T-helper 2 cell treated with Interferon-gamma antibody and Interleukin-4, amounts not matched to agents 5 μg/mL and 100 μg/mL, for 36 hours (primary cell): Measurements from ENCODE around the gene CHPF.

Experiments
- DNase-seq: peaks from one replicate; pipeline ENCODE4 v3.0.0; 2021; ENCODE audit warnings: low spot score
- H3K27ac Mint-ChIP-seq: one replicate; pipeline ENCODE4 v1.8.0; 2021; ENCODE audit warnings: mild to moderate bottlenecking, mixed read lengths
- H3K27me3 Mint-ChIP-seq: one replicate; pipeline ENCODE4 v1.8.0; 2021; ENCODE audit warnings: low read depth, mixed read lengths
- H3K36me3 Mint-ChIP-seq: one replicate; pipeline ENCODE4 v1.8.0; 2021; ENCODE audit warnings: low read depth, mixed read lengths
- H3K4me1 Mint-ChIP-seq: one replicate; pipeline ENCODE4 v1.8.0; 2021; ENCODE audit warnings: low read depth, mixed read lengths
- H3K4me3 Mint-ChIP-seq: one replicate; pipeline ENCODE4 v1.8.0; 2022; ENCODE audit warnings: mild to moderate bottlenecking, moderate library complexity, mixed read lengths
- H3K9me3 Mint-ChIP-seq: one replicate; pipeline ENCODE4 v1.8.0; 2021; ENCODE audit warnings: mixed read lengths

CHPF gene

DNA sequence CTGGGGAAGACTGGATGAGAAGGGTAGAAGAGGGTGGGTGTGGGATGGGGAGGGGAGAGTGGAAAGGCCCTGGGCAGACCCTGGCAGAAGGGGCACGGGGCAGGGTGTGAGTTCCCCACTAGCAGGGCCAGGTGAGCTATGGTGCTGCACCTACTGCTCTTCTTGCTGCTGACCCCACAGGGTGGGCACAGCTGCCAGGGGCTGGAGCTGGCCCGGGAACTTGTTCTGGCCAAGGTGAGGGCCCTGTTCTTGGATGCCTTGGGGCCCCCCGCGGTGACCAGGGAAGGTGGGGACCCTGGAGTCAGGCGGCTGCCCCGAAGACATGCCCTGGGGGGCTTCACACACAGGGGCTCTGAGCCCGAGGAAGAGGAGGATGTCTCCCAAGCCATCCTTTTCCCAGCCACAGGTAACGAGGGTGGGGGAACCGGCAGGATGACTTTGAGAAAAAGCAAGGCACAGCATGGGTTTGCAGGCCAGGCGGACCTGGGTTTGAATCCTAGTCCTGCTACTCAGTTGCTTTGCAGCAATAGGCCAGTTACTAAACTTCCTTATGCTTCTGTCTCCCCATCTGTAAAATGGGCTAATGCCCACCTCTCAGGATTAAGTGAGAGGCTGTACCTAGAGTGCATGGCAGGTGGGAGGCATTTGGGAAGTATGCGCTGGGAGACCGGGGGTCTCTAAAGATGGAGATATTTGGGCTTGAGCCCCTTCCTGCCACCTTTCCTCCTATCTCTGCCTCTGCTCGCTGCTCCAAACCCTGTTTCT is 28.8 kb upstream of the CHPF start, which contains the start of gene INHA:
INHA (plus strand) TSS at position 74 of the 765 bp plus-strand sequence; CDS start at position 139, 65 bp downstream.
- H3K27me3 Mint-ChIP-seq: peaks cover 44% of the 10 kb centered on the region
- H3K4me1 Mint-ChIP-seq: no peaks in the 10 kb centered on the region
- H3K36me3 Mint-ChIP-seq: no peaks in the 10 kb centered on the region
- DNase-seq: no peak
- no peaks in the 10 kb centered on the region for H3K9me3 Mint-ChIP-seq
- H3K4me3 Mint-ChIP-seq: no peak within 1 kb of the TSS
- H3K27ac Mint-ChIP-seq: no peak within 1 kb of the TSS

DNA sequence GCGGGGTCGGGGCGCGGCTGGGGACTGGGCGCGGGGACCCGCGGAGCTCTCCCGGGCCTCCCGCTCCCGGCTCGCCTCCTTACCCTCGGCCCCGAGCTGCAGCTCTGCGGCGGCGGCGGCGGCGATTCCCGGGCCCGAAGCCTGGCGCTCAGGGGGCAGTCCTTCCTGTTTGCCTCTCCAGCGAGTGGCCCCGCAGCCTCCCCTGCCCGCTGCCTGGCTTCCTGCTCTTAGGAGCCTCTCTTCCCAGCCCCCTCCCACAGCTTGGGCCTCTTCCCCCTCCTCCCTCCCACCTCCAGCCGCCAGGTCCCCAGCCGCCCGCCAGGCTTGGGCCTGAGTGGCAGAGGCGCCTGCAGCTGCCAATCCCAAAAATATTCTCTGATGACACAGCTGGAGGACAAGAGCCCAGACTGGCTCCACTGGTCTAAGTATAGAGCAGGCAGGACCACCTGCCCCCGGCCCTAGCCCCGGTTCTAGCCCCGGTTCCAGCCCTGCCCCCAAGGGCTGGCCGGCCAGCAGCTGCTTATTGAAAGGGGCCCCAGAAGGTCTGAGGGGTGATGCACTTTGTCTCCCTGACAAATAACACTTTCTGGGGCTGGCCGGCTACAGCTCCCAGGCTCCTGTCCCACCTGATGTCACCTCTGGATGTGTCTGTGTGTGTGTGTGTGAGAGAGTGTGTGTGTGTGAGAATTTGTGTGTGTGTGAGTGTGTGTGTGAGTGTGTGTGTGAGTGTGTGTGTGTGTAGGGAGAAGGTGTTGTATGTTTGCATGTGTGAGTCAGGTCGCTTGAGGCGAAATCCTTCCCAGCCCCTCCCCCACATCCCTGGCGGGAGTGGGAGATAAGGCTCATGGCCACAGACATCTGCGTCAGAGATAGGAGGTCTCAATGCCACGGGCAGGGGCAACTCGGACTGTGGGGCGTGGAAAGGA is 28.0 kb upstream of the CHPF start, which contains the start of gene OBSL1:
OBSL1 (minus strand) TSS at position 229 of the 926 bp plus-strand sequence. CDS start 307 bp downstream, outside the sequence.
- Mint-ChIP-seq H3K4me1 (no peaks in the 10 kb centered on the region), H3K4me3 (no peak within 1 kb of the TSS), H3K27me3 (peaks cover 42% of the 10 kb centered on the region), H3K36me3 (no peaks in the 10 kb centered on the region), H3K9me3 (no peaks in the 10 kb centered on the region), H3K27ac (no peak within 1 kb of the TSS)
- no peak for DNase-seq

DNA sequence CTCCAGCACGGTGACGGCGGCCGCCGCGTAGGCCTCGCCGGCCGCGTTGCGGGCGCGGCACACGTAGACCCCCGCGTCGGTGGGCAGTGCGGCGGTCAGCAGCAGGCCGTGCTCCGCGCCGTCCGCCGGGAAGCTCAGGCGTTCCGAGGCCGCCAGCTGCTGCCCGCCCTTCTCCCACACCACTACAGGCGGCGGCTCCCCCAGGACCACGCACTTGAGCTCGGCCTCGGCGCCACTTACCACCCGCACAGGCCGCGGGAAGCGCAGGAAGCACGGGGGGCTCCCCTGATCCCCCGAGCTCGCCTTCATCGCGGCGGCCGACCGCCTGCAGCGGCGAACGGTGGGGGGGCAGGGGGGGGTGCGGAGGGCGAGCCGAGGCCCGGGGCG is 27.3 kb upstream of the CHPF start:
- Mint-ChIP-seq H3K4me3 (no peak overlapping the region), H3K4me1 (no peaks in the 10 kb centered on the region), H3K9me3 (no peaks in the 10 kb centered on the region), H3K27ac (no peak overlapping the region), H3K27me3 (peaks cover 42% of the 10 kb centered on the region), H3K36me3 (no peaks in the 10 kb centered on the region)
- DNase-seq: no peak

DNA sequence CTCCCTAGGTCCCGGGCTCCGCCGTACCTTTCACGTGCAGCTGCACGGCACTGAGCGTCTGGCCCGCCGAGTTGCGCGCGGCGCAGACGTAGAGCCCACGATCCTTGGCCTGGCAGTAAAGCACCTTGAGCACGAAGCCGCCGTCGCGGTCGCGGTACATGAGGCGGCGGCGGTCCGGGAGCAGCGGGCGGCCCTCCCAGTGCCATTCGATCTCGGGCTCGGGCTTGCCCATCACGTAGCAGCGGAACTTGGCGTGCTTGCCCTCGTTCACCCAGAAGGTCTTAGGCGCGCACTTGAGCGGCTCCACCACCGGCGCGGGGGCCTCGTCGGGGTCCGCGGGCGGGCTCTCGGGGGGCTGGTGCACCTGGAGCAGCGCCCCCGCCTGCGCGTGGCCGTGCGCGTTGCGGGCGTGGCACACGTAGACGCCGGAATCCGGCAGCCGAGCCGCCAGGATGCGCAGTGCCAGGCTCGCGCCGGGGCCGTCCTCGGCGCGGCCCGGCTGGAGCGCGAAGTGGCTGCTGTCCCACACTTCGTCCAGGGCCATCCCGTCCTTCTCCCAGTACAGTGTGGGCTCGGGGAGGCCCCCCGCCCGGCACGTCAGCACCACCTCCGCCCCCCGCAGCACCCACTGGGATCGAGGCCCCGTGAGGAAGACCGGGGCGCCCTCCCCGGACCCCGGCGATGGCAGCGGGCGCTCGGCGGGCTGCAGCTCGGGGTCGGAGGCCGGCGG is 26.8 kb upstream of the CHPF start:
- Mint-ChIP-seq H3K4me1 (no peaks in the 10 kb centered on the region), H3K4me3 (no peak overlapping the region), H3K27ac (no peak overlapping the region), H3K36me3 (no peaks in the 10 kb centered on the region), H3K9me3 (no peaks in the 10 kb centered on the region), H3K27me3 (peaks cover 40% of the 10 kb centered on the region)
- no peak for DNase-seq

DNA sequence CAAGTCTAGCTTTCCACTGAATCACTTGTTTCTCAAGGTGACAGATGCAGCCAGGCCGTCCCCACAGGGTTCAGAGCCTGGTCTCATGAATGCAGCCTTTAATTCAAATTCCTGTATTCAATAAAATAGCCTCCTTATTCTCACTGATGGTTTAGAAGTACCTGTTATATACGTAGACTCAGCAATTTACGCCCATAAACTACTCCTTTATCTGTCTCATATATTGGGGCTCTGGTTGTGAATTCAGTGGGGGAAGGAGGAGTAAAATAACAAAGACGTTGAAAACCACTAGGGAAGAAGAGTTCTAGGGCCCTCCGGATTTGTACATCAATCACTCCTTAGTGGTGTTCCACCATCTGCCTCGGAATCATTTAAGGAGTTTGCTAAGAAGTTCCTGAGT is 26.0 kb upstream of the CHPF start:
- Mint-ChIP-seq H3K27me3 (peaks cover 38% of the 10 kb centered on the region), H3K4me3 (no peak overlapping the region), H3K27ac (no peak overlapping the region), H3K4me1 (no peaks in the 10 kb centered on the region), H3K9me3 (no peaks in the 10 kb centered on the region), H3K36me3 (no peaks in the 10 kb centered on the region)
- no peak for DNase-seq

DNA sequence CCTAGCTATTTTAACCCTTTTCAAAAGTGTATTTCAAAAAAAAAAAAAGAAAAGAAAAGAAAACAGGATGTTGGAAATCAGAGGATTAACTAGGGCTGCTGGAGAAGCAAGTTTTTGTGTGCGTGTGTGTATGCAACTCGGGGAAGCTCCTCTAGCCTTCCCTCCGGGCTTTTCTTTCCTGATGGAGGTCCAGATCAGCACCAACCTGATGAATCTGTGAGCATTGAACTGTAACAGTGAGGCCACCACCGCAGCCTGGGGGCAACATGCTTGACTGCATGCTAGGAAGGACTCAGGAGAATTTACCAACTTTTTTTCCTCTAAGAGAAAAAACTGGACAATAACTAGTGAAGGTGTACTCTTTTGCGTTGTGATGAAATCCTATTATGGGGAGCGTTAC is 25.4 kb upstream of the CHPF start:
- H3K27me3 Mint-ChIP-seq: peaks cover 38% of the 10 kb centered on the region
- H3K4me1 Mint-ChIP-seq: no peaks in the 10 kb centered on the region
- no peak overlapping the region for H3K4me3 Mint-ChIP-seq
- no peak for DNase-seq
- no peaks in the 10 kb centered on the region for H3K9me3 Mint-ChIP-seq
- H3K36me3 Mint-ChIP-seq: no peaks in the 10 kb centered on the region
- H3K27ac Mint-ChIP-seq: no peak overlapping the region

DNA sequence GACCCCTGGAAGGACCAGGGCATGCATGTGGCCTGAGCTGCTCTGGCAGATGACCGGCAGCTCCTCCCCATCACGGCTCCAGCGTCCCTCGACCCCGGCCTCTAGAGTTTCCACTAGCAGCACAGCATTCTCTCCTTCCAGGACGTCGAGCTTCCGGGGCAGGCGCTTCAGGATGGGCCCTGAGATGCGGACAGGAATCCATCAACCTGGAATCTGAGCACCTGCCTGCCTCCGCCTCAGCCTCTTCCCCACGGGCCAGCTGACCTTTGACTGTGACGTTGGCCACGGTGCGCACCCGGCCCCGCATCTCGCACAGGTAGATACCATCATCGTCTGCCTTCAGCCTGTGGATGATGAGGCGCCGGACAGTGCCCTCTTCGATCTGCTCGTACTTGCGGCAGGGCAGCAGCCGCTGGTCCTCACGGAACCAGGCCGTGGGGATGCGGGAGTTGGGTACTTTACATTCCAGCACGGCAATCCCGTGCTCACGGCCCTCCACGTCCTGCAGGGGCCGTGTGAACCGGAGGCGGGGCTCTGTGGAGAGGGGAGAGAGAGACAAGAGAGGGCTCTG is 24.3 kb upstream of the CHPF start:
- peaks cover 27% of the 10 kb centered on the region for H3K27me3 Mint-ChIP-seq
- no peaks in the 10 kb centered on the region for H3K36me3 Mint-ChIP-seq
- no peaks in the 10 kb centered on the region for H3K4me1 Mint-ChIP-seq
- no peaks in the 10 kb centered on the region for H3K9me3 Mint-ChIP-seq
- no peak overlapping the region for H3K4me3 Mint-ChIP-seq
- no peak for DNase-seq
- no peak overlapping the region for H3K27ac Mint-ChIP-seq

DNA sequence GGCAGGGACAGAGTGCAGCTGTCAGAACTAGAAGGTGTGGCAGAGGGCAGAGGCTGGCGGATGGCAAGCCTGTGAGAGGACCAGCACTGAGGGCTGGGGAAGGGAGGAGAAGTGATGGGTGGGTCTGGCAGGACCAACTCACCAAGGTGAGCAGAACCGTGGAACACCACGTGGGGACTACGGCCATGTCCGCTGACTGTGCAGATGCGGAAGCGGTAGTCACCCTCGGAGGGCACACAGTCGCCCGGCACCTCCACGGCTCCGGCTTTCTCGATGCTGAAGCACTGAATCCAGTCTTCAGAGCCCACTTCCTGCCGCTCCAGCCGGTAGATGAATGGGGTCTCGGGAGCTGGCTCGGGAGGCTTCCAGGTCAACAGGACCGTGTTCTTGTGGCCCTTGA is 23.5 kb upstream of the CHPF start:
- no peaks in the 10 kb centered on the region for H3K9me3 Mint-ChIP-seq
- no peak overlapping the region for H3K27ac Mint-ChIP-seq
- peaks cover 23% of the 10 kb centered on the region for H3K27me3 Mint-ChIP-seq

DNA sequence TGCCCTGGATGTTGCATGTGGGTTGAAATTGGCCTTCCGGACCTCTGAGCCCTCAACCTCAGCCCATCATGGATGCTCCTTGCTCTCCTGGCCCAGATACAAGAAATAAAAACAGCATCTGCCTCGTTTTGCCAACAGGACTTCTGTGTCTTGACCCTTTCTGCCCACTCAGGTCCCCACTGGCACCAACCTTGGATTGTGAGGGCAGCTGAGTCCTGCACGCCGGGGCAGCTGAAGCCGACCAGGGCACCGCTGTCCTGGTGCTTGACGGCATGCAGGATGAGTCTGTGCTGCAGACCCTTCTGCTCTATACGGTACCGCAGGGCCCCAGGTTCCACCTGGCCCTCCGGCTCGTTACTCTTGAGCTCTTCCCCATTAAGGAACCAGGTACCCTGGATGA is 23.0 kb upstream of the CHPF start:
- Mint-ChIP-seq H3K9me3 (no peaks in the 10 kb centered on the region), H3K4me1 (no peaks in the 10 kb centered on the region), H3K36me3 (no peaks in the 10 kb centered on the region), H3K27ac (no peak overlapping the region), H3K4me3 (no peak overlapping the region), H3K27me3 (peaks cover 18% of the 10 kb centered on the region)
- no peak for DNase-seq

More for the DNA sequence above, 23.5 kb upstream of the CHPF start:
- Mint-ChIP-seq H3K4me1 (no peaks in the 10 kb centered on the region), H3K4me3 (no peak overlapping the region), H3K36me3 (no peaks in the 10 kb centered on the region)
- no peak for DNase-seq

DNA sequence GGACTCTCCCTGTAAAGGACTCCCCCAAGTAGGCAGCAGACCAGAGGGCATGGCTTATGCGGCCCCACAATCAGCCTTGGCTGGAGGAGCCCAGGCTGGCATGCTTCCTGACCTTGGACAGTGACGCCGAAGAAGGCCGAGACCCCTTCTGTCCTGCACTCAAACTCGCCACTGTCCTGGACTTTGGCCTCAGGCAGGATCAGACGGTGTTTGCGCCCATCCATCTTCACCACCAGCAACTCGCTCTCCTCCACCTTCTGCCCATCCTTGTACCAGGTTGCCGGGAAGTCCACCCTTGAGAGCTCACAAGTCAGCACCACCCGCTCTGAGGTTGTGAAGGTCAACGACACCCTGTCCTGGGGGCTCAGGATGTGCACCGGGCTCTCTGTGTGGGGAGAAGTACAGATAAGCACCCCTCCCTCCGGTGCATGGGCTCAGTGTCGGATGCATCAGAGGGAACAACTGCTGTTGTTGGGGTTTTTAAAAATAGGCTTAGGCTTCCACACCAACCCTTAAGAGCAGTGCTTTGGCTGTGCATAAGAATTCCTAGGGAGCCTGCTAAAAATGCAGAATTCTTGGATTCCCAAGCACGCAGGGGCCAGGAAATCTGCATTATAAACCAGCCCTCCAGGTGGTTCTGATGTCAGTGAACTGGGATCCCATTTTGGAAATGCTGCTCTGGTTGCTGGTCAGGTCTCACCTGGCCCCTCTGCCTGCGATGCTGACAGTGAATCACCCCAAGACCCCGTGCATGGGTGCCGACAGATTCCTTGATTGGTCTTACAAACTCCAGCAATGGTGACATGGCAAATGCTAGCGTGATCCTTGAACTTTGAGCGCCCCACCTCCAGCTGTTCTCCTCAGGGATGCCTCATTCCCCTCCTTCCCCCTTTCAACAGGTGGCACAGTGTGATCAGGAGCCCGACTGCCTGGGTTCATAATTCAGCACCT is 21.8 kb upstream of the CHPF start:
- no peaks in the 10 kb centered on the region for H3K4me1 Mint-ChIP-seq
- H3K9me3 Mint-ChIP-seq: no peaks in the 10 kb centered on the region
- H3K27me3 Mint-ChIP-seq: peaks cover 15% of the 10 kb centered on the region
- DNase-seq: no peak
- no peaks in the 10 kb centered on the region for H3K36me3 Mint-ChIP-seq
- no peak overlapping the region for H3K4me3 Mint-ChIP-seq
- no peak overlapping the region for H3K27ac Mint-ChIP-seq

DNA sequence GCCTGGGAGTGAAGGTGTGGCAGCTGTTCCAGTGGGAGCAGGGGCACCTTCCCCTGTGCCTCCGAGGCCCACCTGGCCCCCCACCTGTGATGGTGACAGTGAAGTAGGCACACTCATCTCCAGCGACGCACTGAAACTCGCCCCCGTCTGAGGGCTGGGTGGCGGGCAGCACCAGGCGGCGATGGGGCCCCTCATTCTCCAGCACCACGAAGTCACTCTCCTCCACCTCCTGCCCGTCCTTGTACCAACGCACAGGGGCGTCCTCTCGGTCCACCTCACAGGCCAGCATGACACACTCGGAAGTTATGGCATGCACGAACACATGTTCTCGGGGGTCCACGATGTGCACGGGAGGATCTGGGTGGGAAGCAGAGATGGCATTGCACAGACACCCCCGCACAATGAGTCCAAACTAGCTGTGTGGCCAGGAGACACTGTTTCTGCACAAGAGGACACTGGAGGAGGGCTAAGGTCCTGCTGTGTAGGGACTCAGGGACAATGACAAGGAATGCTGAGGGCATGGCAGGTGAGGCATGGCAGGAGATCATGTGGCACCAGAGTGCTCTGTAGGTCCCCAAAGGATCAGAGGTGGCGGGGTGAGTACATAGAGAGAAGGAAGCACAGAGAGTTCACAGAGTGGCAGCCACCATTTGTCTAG is 19.8 kb upstream of the CHPF start:
- Mint-ChIP-seq H3K9me3 (no peaks in the 10 kb centered on the region), H3K27me3 (no peaks in the 10 kb centered on the region), H3K27ac (no peak overlapping the region), H3K4me3 (no peak overlapping the region), H3K4me1 (no peaks in the 10 kb centered on the region), H3K36me3 (no peaks in the 10 kb centered on the region)
- DNase-seq: no peak
